BJ (cell line): ENCODE data around the gene ZC3H12D. TPM values are rescaled to one million over a fixed set of nuclear protein-coding genes. Genes with fewer than 3 reads are reported as not detected.
"Not testable (repeated sequence)": the region's sequence is repeated elsewhere in the genome, so short reads cannot be mapped to it uniquely, and the experiment has no call there.

Experiments
- CTCF ChIA-PET: fragments of 350-600 bp; formaldehyde crosslinking; extraction: SDS; loops from one replicate; lab custom pipeline; 2021; ENCODE audit warnings: antibody characterized with exemption, inconsistent platforms; lab: Yijun Ruan, JAX
- POLR2A ChIA-PET: fragments of 300-600 bp; sonication (Branson Sonifier 250); formaldehyde crosslinking; extraction: SDS; loops from one replicate; lab custom pipeline; 2021; ENCODE audit warnings: antibody characterized with exemption; lab: Charles Lee
- DNase-seq: peaks from one replicate; pipeline ENCODE4 v3.0.0-alpha.2; 2011; ENCODE audit warnings: low read depth
- H3K27me3 ChIP-seq: 2 replicates; pipeline ENCODE4 v1.6.0; 2011; ENCODE audit warnings: low read length; ENCODE audit not compliant: control insufficient read depth, insufficient read depth
- H3K36me3 ChIP-seq: 2 replicates; pipeline ENCODE4 v1.5.1; 2011; ENCODE audit warnings: low read length; ENCODE audit not compliant: control insufficient read depth, insufficient read depth
- H3K4me3 ChIP-seq: 2 replicates; pipeline ENCODE4 v1.5.1; 2011; ENCODE audit warnings: low read depth, mild to moderate bottlenecking, control low read depth, low read length
- polyA plus RNA-seq: library from polyadenylated mRNA; depleted of rRNA; stranded (reverse); fragments of >200 nt; gene quantifications from 2 replicates; pipeline ENCODE4 v1.2.3, GENCODE V29; 2011
- TF ChIP-seq, protein P1 (sequence below): IDR thresholded peaks from 2 replicates; pipeline ENCODE4 v1.5.1; 2011; ENCODE audit warnings: low read depth, mild to moderate bottlenecking, control low read depth, inconsistent platforms, low read length, moderate library complexity; ENCODE audit not compliant: insufficient read depth

ZC3H12D gene
- polyA plus RNA-seq, 1 experiment, result 0.04 TPM

DNA sequence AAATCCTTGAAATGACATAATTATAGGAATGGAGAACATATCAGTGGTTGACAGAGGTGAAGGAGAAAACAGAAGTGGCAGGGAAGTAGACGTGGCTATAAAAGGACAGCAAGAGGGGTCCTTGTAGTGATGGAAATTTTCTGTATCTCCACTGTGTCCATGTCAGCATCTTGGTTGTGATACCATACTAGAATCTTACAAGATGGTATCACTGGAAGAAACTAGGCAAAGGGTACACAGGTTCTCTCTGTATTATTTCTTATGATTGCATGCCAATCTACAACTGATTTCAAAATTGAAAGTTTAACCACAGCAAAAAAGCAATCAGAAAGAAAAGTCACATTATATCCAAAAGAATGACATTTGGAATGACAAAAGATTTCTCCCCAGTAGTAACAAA lies 16.4 kb upstream of the ZC3H12D start:
- no peak overlapping the region for H3K4me3 ChIP-seq

DNA sequence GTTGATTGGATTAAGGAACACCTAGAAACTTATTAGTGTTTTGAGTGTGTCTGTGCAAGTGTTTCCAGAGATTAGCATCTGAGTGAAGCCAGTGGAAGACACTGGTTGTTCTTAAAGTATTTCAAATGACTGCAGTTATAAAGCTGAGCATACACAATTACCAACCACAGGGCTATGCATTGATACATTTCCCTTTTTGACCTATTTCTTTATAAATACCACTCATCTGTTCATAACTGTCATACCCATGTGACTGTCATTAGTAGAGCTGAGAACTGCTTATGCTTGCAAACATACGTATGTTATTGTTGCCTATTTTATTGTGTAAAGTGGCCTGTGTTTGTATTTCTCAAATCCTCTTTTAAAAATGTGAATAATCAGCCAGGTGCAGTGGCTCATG lies 15.3 kb upstream of the ZC3H12D start:
- DNase-seq, result no peak
- ChIA-PET CTCF (interaction anchor here (0.6 kb wide), 1 partner anchor 18 kb away, joined by 4 read pairs; no protein-coding TSS in a partner anchor), POLR2A (no interaction called here)
- H3K27me3 ChIP-seq, result no peaks in the 10 kb centered on the region
- no peaks in the 10 kb centered on the region for H3K36me3 ChIP-seq
- H3K4me3 ChIP-seq, result no peak overlapping the region
- TF ChIP-seq, protein P1, sequence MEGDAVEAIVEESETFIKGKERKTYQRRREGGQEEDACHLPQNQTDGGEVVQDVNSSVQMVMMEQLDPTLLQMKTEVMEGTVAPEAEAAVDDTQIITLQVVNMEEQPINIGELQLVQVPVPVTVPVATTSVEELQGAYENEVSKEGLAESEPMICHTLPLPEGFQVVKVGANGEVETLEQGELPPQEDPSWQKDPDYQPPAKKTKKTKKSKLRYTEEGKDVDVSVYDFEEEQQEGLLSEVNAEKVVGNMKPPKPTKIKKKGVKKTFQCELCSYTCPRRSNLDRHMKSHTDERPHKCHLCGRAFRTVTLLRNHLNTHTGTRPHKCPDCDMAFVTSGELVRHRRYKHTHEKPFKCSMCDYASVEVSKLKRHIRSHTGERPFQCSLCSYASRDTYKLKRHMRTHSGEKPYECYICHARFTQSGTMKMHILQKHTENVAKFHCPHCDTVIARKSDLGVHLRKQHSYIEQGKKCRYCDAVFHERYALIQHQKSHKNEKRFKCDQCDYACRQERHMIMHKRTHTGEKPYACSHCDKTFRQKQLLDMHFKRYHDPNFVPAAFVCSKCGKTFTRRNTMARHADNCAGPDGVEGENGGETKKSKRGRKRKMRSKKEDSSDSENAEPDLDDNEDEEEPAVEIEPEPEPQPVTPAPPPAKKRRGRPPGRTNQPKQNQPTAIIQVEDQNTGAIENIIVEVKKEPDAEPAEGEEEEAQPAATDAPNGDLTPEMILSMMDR, result no peak

More for the DNA sequence above, 16.4 kb upstream of the ZC3H12D start:
- ChIA-PET CTCF (no interaction called here), POLR2A (no interaction called here)
- Histone ChIP-seq H3K27me3 (no peaks in the 10 kb centered on the region), H3K36me3 (no peaks in the 10 kb centered on the region)
- DNase-seq, result no peak
- TF ChIP-seq, protein P1, result no peak

DNA sequence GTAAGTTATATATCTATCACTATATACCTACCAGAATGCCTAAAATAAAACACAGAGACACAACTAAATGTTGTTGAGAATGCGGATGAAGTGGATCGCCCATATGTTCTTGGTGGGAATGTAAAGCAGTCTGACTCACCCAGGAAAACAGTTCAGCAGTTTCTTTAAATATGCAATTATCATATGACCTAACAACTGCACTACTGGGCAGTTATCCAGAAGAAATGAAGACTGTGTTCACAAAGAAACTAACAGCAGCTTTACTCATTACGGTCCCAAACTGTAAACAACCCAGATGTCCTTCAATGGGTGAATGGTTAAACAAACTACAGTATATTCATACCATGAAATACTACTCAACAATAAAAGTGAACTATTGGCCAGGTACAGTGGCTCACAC lies 14.3 kb upstream of the ZC3H12D start:
- POLR2A ChIA-PET, result no interaction called here
- TF ChIP-seq, protein P1, result no peak
- CTCF ChIA-PET, result interaction anchor here (1.1 kb wide), 1 partner anchor 11 kb away, joined by 3 read pairs; no protein-coding TSS in a partner anchor

DNA sequence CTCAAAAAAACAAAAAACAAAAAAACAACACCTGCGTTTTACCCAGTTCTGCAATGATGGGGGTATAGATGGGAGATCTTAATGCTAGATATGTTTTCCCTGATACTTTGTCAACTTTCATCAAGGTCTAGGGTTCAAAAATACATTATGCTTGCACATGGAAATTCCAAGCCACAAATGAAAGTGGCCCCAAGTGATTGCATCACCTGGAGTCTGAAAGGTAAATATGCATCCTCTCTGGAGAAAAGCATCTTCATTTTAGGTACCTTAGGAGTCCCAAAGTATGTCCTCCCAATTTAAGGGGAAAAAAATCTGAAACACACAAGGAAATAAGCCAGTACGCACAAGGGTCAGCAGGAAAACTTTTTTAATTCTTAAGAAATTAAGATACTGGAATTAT lies 12.6 kb upstream of the ZC3H12D start:
- H3K27me3 ChIP-seq, result no peaks in the 10 kb centered on the region
- ChIA-PET CTCF (interaction anchor here (0.9 to 2.4 kb wide), 4 partner anchors 9 to 471 kb away, joined by 3 to 9 read pairs (median 4); no protein-coding TSS in a partner anchor), POLR2A (interaction anchor here (0.5 kb wide), 1 partner anchor 34 kb away, joined by 5 read pairs; no protein-coding TSS in a partner anchor)
- TF ChIP-seq, protein P1, result no peak
- no peak for DNase-seq
- H3K4me3 ChIP-seq, result no peak overlapping the region
- no peaks in the 10 kb centered on the region for H3K36me3 ChIP-seq

More for the DNA sequence above, 14.3 kb upstream of the ZC3H12D start:
- Histone ChIP-seq H3K4me3 (no peak overlapping the region), H3K27me3 (no peaks in the 10 kb centered on the region), H3K36me3 (no peaks in the 10 kb centered on the region)
- peak; percentile 8 for DNase-seq

DNA sequence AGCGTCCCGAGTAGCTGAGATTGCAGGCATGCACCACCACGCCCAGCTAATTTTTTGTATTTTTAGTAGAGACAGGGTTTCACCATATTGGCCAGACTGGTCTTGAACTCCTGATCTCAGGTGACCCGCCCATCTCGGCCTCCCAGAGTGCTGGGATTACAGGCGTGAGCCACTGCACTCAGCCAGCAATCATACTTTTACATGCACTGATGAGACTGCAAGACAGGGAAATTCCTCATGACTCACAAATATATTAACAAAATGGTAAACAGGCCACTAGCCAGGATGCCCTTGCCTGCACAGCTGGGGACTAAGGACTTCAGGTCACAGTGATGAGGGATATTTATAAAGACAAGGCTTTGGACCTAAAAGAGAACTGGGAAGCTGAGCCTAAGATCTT lies 11.8 kb upstream of the ZC3H12D start:
- POLR2A ChIA-PET, result interaction anchor here (0.5 kb wide), 1 partner anchor 35 kb away, joined by 5 read pairs; no protein-coding TSS in a partner anchor
- DNase-seq, result peak; percentile 22
- CTCF ChIA-PET, result interaction anchor here (0.9 to 2.4 kb wide), 4 partner anchors 10 to 470 kb away, joined by 3 to 9 read pairs (median 4); no protein-coding TSS in a partner anchor
- H3K36me3 ChIP-seq, H3K4me3 ChIP-seq, H3K27me3 ChIP-seq: not testable (repeated sequence)

DNA sequence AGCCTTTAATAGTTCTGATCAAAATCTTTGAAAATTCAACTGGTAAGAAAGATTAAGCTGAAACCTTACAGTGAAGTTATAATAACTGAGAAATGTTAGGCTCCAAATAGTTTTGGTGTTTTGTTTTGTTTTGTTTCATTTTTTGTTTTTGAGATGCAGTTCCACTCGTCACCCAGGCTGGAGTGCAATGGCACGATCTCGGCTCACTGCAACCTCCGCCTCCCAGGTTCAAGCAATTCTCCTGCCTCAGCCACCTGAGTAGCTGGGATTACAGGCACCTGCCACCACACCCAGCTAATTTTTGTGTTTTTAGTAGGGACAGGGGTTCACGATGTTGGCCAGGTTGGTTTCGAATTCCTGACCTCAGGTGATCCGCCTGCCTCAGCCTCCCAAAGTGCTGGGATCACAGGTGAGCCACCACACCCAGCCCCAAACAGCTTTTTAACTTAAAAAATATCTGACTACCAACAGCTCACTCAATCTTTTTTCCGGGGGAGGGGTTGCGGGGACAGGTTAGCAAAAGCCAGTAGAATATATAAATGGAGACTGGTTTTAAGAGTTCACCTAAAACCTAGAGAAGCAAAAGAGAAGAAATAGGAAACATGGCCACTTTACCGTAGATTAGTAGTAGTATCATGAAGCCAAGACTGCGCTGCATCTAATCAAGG lies 10.7 kb upstream of the ZC3H12D start:
- POLR2A ChIA-PET, H3K4me3 ChIP-seq, H3K27me3 ChIP-seq, DNase-seq, H3K36me3 ChIP-seq: not testable (repeated sequence)
- CTCF ChIA-PET, result interaction anchor here (1.5 to 2.4 kb wide), 3 partner anchors 9 to 64 kb away, joined by 3 to 9 read pairs (median 5); no protein-coding TSS in a partner anchor

DNA sequence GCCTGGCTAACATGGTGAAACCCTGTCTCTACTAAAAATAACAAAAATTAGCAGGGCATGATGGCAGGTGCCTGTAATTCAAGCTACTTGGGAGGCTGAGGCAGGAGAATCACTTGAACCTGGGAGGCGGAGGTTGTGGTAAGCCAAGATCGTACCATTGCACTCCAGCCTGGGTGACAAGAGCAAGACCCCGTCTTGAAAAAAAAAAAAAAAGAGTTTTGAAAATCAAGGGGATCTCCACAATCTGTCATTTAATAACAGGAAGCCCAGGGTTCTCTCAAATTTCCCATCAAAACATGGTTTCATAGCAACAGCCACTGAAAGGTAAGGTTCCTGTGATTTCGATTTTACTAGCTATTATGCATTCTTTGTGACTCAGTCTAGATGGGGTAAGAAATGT lies 10.0 kb upstream of the ZC3H12D start:
- POLR2A ChIA-PET, DNase-seq, H3K27me3 ChIP-seq, H3K36me3 ChIP-seq, H3K4me3 ChIP-seq: not testable (repeated sequence)
- CTCF ChIA-PET, result interaction anchor here (1.5 to 2.4 kb wide), 2 partner anchors 12 to 63 kb away, joined by 3 to 5 read pairs; no protein-coding TSS in a partner anchor
